HG02571 (cell line): ENCODE results near the gene FOXO3B.
"Not testable (repeated sequence)": the region's sequence is repeated elsewhere in the genome, so short reads cannot be mapped to it uniquely, and the experiment has no call there.

Experiments
- ATAC-seq: cut with Tn5 transposase; IDR thresholded peaks from one replicate; pipeline ENCODE4 v1.9.1; 2021; ENCODE audit warnings: mild to moderate bottlenecking, moderate library complexity; ENCODE audit not compliant: unreplicated experiment

The FOXO3B gene

GRCh38 chr17:18661924-18662624 lies 20.0 kb downstream of the FOXO3B start:
- not testable (repeated sequence) for ATAC-seq

- ATAC-seq = not testable (repeated sequence)
Observed at GRCh38 chr17:18650094-18650493, 32.0 kb downstream of the FOXO3B start.

DNA sequence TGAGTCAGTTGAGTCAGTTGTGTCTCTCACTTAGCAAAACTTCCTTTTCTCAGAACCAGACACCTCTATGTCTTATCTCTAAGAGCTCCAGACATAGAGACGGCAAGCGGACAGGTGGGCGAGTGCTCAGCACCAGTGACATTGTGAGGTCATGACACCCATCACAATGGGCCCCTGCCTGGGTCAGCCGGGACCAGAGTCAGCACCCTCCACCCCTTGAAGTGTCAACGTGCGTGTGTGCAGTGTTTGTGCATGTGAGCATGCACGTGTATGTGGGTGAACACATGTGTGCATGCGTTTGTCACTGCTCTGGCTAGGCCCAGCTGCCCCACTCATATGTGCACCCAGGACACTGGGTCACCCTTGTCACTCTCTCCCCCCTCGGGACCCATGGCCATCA lies 37.8 kb downstream of the FOXO3B start, which contains the start of gene TBC1D28:
Gene TBC1D28 (minus strand): TSS at position 101 of the 400 bp plus-strand sequence. CDS start 3,039 bp downstream, outside the sequence.
- not testable (repeated sequence) for ATAC-seq

GRCh38 chr17:18643124-18643523 lies 39.0 kb downstream of the FOXO3B start:
- ATAC-seq = not testable (repeated sequence)

GRCh38 chr17:18638357-18638756 lies 43.8 kb downstream of the FOXO3B start:
- not testable (repeated sequence) for ATAC-seq

GRCh38 chr17:18636237-18636636 lies 45.9 kb downstream of the FOXO3B start:
- not testable (repeated sequence) for ATAC-seq

- ATAC-seq = not testable (repeated sequence)
Observed at GRCh38 chr17:18635773-18636172, 46.3 kb downstream of the FOXO3B start.

GRCh38 chr17:18634550-18635263 lies 47.4 kb downstream of the FOXO3B start:
- ATAC-seq = not testable (repeated sequence)
